Measurements from ENCODE around the gene NUCKS1. TPM values are rescaled to one million over a fixed set of nuclear protein-coding genes. Genes with fewer than 3 reads are reported as not detected.

NUCKS1 gene
- total and polyA plus RNA-seq, 2 of the 13 experiments (the other 11 are each of a cell fraction or from before 2014, with no cell fraction given) = 35.5 to 117 TPM

DNA sequence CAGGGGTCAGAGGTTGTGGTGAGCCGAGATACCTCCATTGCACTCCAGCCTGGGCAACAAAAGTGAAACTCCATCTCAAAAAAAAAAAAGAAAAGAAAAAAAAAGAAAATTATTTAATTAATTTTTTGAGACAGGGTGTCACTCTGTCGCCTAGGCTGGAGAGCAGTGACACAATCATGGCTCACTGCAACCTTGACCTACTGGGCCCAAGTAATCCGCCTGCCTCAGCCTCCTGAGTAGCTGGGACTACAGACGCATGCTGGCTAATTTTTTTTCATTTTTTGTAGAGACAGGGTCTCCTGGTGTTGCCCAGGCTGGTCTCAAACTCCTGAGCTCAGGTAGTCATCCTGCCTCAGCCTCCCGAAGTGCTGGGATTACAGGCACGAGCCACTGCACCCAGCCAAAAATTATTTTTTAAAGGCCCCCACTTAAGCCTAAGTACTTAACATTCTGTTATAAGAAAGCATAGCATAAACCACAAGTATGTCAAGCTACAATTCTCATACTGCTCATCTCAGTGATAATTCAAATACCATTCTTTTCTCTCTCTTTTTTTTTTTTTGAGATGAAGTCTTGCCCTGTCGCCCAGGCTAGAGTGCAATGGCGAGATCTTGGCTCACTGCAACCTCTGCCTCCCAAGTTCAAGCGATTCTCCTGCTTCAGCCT is 19.9 kb downstream of the NUCKS1 start (continued):
- TF ChIP-seq TCF7L2 (IDR thresholded peaks at IDR 0.05; ENCODE audit: low read depth, low read length) (no peak), FOXO1 (CRISPR knock-in tag; IDR thresholded peaks at IDR 0.05) (no peak), CBX5 (CRISPR knock-in tag; IDR thresholded peaks at IDR 0.05; ENCODE audit: borderline replicate concordance) (no peak), ZSCAN31 (CRISPR knock-in tag; IDR thresholded peaks at IDR 0.05; ENCODE audit: low read depth) (no peak), HES4 (CRISPR knock-in tag; IDR thresholded peaks at IDR 0.05; ENCODE audit: borderline replicate concordance) (no peak), ZNF484 (CRISPR knock-in tag; IDR thresholded peaks at IDR 0.05; ENCODE audit: borderline replicate concordance, low read depth) (no peak), ARHGAP35 (CRISPR knock-in tag; IDR thresholded peaks at IDR 0.05; ENCODE audit: borderline replicate concordance) (no peak), ZNF841 (CRISPR knock-in tag; IDR thresholded peaks at IDR 0.05; ENCODE audit: borderline replicate concordance) (no peak), GATAD2A (CRISPR knock-in tag; IDR thresholded peaks at IDR 0.05) (0 out of 2 replicates have a peak, but pooled peaks have one; percentile 12), NR2F2 (IDR thresholded peaks at IDR 0.05; ENCODE audit: borderline replicate concordance, low read depth) (no peak), ZNF362 (CRISPR knock-in tag; IDR thresholded peaks at IDR 0.05; ENCODE audit: borderline replicate concordance) (no peak), MLXIP (CRISPR knock-in tag; IDR thresholded peaks at IDR 0.05; ENCODE audit: borderline replicate concordance) (no peak), GLI4 (CRISPR knock-in tag; IDR thresholded peaks at IDR 0.05; ENCODE audit: borderline replicate concordance) (no peak), HOXA5 (CRISPR knock-in tag; IDR thresholded peaks at IDR 0.05) (no peak), FOXJ3 (CRISPR knock-in tag; IDR thresholded peaks at IDR 0.05; ENCODE audit: borderline replicate concordance) (no peak)
- TF ChIP-seq, protein P1, sequence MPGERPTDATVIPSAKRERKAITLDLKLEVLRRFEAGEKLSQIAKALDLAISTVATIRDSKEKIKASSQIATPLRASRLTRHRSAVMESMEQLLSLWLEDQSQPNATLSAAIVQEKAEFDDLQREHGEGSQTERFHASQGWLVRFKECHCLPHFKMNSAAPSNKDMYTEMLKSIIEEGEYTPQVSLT (CRISPR knock-in tag; IDR thresholded peaks at IDR 0.05; ENCODE audit: borderline replicate concordance, low read depth) = no peak
- TF ChIP-seq, protein P2, sequence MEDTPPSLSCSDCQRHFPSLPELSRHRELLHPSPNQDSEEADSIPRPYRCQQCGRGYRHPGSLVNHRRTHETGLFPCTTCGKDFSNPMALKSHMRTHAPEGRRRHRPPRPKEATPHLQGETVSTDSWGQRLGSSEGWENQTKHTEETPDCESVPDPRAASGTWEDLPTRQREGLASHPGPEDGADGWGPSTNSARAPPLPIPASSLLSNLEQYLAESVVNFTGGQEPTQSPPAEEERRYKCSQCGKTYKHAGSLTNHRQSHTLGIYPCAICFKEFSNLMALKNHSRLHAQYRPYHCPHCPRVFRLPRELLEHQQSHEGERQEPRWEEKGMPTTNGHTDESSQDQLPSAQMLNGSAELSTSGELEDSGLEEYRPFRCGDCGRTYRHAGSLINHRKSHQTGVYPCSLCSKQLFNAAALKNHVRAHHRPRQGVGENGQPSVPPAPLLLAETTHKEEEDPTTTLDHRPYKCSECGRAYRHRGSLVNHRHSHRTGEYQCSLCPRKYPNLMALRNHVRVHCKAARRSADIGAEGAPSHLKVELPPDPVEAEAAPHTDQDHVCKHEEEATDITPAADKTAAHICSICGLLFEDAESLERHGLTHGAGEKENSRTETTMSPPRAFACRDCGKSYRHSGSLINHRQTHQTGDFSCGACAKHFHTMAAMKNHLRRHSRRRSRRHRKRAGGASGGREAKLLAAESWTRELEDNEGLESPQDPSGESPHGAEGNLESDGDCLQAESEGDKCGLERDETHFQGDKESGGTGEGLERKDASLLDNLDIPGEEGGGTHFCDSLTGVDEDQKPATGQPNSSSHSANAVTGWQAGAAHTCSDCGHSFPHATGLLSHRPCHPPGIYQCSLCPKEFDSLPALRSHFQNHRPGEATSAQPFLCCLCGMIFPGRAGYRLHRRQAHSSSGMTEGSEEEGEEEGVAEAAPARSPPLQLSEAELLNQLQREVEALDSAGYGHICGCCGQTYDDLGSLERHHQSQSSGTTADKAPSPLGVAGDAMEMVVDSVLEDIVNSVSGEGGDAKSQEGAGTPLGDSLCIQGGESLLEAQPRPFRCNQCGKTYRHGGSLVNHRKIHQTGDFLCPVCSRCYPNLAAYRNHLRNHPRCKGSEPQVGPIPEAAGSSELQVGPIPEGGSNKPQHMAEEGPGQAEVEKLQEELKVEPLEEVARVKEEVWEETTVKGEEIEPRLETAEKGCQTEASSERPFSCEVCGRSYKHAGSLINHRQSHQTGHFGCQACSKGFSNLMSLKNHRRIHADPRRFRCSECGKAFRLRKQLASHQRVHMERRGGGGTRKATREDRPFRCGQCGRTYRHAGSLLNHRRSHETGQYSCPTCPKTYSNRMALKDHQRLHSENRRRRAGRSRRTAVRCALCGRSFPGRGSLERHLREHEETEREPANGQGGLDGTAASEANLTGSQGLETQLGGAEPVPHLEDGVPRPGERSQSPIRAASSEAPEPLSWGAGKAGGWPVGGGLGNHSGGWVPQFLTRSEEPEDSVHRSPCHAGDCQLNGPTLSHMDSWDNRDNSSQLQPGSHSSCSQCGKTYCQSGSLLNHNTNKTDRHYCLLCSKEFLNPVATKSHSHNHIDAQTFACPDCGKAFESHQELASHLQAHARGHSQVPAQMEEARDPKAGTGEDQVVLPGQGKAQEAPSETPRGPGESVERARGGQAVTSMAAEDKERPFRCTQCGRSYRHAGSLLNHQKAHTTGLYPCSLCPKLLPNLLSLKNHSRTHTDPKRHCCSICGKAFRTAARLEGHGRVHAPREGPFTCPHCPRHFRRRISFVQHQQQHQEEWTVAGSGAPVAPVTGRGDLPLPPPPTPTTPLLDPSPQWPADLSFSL (CRISPR knock-in tag; IDR thresholded peaks at IDR 0.05) = no peak
- TF ChIP-seq, protein P3, sequence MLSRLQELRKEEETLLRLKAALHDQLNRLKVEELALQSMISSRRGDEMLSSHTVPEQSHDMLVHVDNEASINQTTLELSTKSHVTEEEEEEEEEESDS (CRISPR knock-in tag; IDR thresholded peaks at IDR 0.05; ENCODE audit: borderline replicate concordance) = no peak

All from HepG2 (cell line).